Endodermal cell (in vitro differentiated cells): ENCODE data around the gene RASSF4. TPM values are rescaled to one million over a fixed set of nuclear protein-coding genes. Genes with fewer than 3 reads are reported as not detected.
A peak's percentile ranks its signal among the peaks of the same experiment; 100 is the strongest.

Experiments
- DNase-seq: peaks from one replicate; pipeline ENCODE4 v3.0.0-alpha.2; 2017
- H3K27ac ChIP-seq: 2 replicates; pipeline ENCODE4 v1.5.1; 2013; ENCODE audit warnings: mild to moderate bottlenecking, low read depth, low read length, moderate library complexity
- H3K27me3 ChIP-seq: 2 replicates; pipeline ENCODE4 v1.6.1; 2013; ENCODE audit warnings: mild to moderate bottlenecking, low read length, moderate library complexity; ENCODE audit not compliant: insufficient read depth, control insufficient read depth, poor library complexity, severe bottlenecking
- H3K36me3 ChIP-seq: 2 replicates; pipeline ENCODE4 v1.7.0; 2013; ENCODE audit warnings: mild to moderate bottlenecking, low read length, moderate library complexity; ENCODE audit not compliant: control insufficient read depth, insufficient read depth
- H3K4me1 ChIP-seq: one replicate; pipeline ENCODE4 v1.7.0; 2013; ENCODE audit warnings: low read length; ENCODE audit not compliant: control insufficient read depth, insufficient read depth
- H3K4me3 ChIP-seq: 2 replicates; pipeline ENCODE4 v1.5.1; 2013; ENCODE audit warnings: mild to moderate bottlenecking, low read length, moderate library complexity
- H3K9ac ChIP-seq: 2 replicates; pipeline ENCODE4 v1.6.1; 2013; ENCODE audit warnings: mild to moderate bottlenecking, low read length, moderate library complexity; ENCODE audit not compliant: poor library complexity, severe bottlenecking; ENCODE audit errors: extremely low read depth
- H3K9me3 ChIP-seq: 2 replicates; pipeline ENCODE4 v1.6.1; 2013; ENCODE audit warnings: mild to moderate bottlenecking, low read length, moderate library complexity; ENCODE audit not compliant: control insufficient read depth
- H3K27ac Mint-ChIP-seq: 2 replicates; pipeline ENCODE4 v1.8.0; 2020; ENCODE audit warnings: mixed read lengths
- H3K27me3 Mint-ChIP-seq: 2 replicates; pipeline ENCODE4 v1.8.0; 2021; ENCODE audit warnings: mild to moderate bottlenecking, mixed read lengths; ENCODE audit not compliant: insufficient read depth
- H3K36me3 Mint-ChIP-seq: 2 replicates; pipeline ENCODE4 v1.8.0; 2020; ENCODE audit warnings: low read depth, mixed read lengths
- H3K4me1 Mint-ChIP-seq: 2 replicates; pipeline ENCODE4 v1.8.0; 2020; ENCODE audit warnings: mixed read lengths
- H3K4me3 Mint-ChIP-seq: 2 replicates; pipeline ENCODE4 v1.8.0; 2020; ENCODE audit warnings: mild to moderate bottlenecking, moderate library complexity, mixed read lengths
- H3K9me3 Mint-ChIP-seq: 2 replicates; pipeline ENCODE4 v1.8.0; 2020; ENCODE audit warnings: mild to moderate bottlenecking, mixed read lengths
- WGBS, 2 experiments: methylation state at CpG; one replicate each; pipeline versions ENCODE4 v1.1.5 to v1.1.7; 2013; ENCODE audit warnings: missing lambda C conversion rate in 2 of 2, mixed read lengths in 1 of 2; ENCODE audit not compliant: insufficient coverage in 1 of 2, insufficient read length in 1 of 2; 5-methylcytosine and 5-hydroxymethylcytosine counted together
- long read RNA-seq, 4 experiments: library from polyadenylated mRNA in 2 of 4; library from RNA in 1 of 4; library from capped mRNA in 1 of 4; stranded (forward) in 3 of 4; unstranded in 1 of 4; transcript quantifications; one replicate each; pipeline ENCODE4 v2.0.0, GENCODE V29; 2020 to 2021; ENCODE audit warnings: inconsistent platforms in 1 of 4
- polyA plus RNA-seq, 2 experiments: library from polyadenylated mRNA; stranded (reverse); fragments of 50-300 nt; gene quantifications; one replicate each; pipeline ENCODE4 v1.2.3, GENCODE V29; 2013
- total RNA-seq, 2 donors: library from RNA; stranded (reverse); fragmentation: NEBNext Ultra II Directional in 1 of 2; extraction: Animal tissue kit (Norgen Biotek cat#: 25700) in 1 of 2; gene quantifications; 2 replicates in 1 of 2; 3 replicates in 1 of 2; pipeline ENCODE4 v1.2.1, GENCODE V29; 2021
- TF ChIP-seq, protein P1 (sequence below): fragments of 200-600 bp; sonication (generic); conservative IDR thresholded peaks from 2 replicates; pipeline ENCODE4 v1.5.0; 2021; ENCODE audit warnings: antibody characterized with exemption, mild to moderate bottlenecking

The RASSF4 gene
- 10 to 100 TPM in 1 of 2 donors, 1 to 10 TPM in 1; 5.2 to 14.1 TPM for total RNA-seq
- polyA plus RNA-seq (2013, experiment 1 of 2): 17.2 TPM
- 20.0 TPM for polyA plus RNA-seq (2013, experiment 2 of 2)
- long read RNA-seq, experiment 1, partial matches to known transcripts: 0 of 1 reads
- long read RNA-seq, experiment 1, other reads (novel, unspliced or antisense): 1 of 1 reads
- long read RNA-seq, experiment 2, transcript RASSF4-201 (11 exons, 3,641 nt): major isoform, 15 of 21 reads
- long read RNA-seq, experiment 2, partial matches to known transcripts: 1 of 21 reads
- long read RNA-seq, experiment 2, other reads (novel, unspliced or antisense): 5 of 21 reads
- long read RNA-seq, experiment 3, transcript RASSF4-201 (11 exons, 3,641 nt): major isoform, 15 of 33 reads
- long read RNA-seq, experiment 3, partial matches to known transcripts: 6 of 33 reads
- long read RNA-seq, experiment 3, other reads (novel, unspliced or antisense): 12 of 33 reads
- long read RNA-seq, experiment 4, partial matches to known transcripts: 0 of 5 reads
- long read RNA-seq, experiment 4, other reads (novel, unspliced or antisense): 4 of 5 reads

GRCh38 chr10:44959247-44960087, at the start of gene RASSF4:
Gene RASSF4 (plus strand): TSS chr10:44959802. CDS start chr10:44970203, 10,401 bp downstream.
- Histone ChIP-seq H3K9ac (peak within 1 kb of the TSS; percentile 64), H3K27ac (peak within 1 kb of the TSS; percentile 72), H3K36me3 (no peaks in the 10 kb centered on the region), H3K9me3 (no peaks in the 10 kb centered on the region), H3K4me1 (peaks cover 12% of the 10 kb centered on the region), H3K4me3 (peak within 1 kb of the TSS; percentile 94), H3K27me3 (peaks cover 9% of the 10 kb centered on the region)
- peaks cover 8% of the 10 kb centered on the region for H3K36me3 Mint-ChIP-seq
- TF ChIP-seq, protein P1, sequence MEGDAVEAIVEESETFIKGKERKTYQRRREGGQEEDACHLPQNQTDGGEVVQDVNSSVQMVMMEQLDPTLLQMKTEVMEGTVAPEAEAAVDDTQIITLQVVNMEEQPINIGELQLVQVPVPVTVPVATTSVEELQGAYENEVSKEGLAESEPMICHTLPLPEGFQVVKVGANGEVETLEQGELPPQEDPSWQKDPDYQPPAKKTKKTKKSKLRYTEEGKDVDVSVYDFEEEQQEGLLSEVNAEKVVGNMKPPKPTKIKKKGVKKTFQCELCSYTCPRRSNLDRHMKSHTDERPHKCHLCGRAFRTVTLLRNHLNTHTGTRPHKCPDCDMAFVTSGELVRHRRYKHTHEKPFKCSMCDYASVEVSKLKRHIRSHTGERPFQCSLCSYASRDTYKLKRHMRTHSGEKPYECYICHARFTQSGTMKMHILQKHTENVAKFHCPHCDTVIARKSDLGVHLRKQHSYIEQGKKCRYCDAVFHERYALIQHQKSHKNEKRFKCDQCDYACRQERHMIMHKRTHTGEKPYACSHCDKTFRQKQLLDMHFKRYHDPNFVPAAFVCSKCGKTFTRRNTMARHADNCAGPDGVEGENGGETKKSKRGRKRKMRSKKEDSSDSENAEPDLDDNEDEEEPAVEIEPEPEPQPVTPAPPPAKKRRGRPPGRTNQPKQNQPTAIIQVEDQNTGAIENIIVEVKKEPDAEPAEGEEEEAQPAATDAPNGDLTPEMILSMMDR: no peak
- H3K4me3 Mint-ChIP-seq: peak within 1 kb of the TSS; percentile 74
- H3K27ac Mint-ChIP-seq: peak within 1 kb of the TSS; percentile 91
- peaks cover 2% of the 10 kb centered on the region for H3K9me3 Mint-ChIP-seq
- H3K27me3 Mint-ChIP-seq: peaks cover 18% of the 10 kb centered on the region
- WGBS, 2 experiments: 2 to 12% methylated on average over 23 to 74 of the region's 74 CpGs
- DNase-seq: peak; percentile 98
- peaks cover 32% of the 10 kb centered on the region for H3K4me1 Mint-ChIP-seq

DNA sequence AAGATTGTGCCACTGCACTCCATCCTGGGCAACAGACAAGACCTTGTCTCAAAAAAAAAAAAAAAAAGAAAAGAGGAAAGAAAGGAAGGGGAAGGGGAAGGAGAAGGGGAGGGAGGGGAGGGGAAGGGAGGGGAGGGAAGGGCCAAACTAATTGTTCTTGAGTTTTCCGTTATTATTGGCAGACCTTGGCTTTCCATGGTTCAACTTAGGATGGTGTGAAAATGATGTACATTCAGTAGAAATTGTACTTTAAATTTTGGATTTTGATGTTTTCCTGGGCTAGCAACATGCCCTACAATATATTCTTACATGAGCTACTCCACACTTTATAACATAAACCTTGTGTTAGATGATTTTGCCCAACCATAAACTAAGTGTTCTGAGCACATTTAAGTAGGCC, 49.7 kb upstream of the RASSF4 start:
- 75 to 100% methylated on average over 1 of the region's 1 CpG for WGBS, 2 experiments
- Histone ChIP-seq H3K9ac (no peak overlapping the region), H3K27ac (no peak overlapping the region), H3K4me3 (no peak overlapping the region), H3K4me1 (peaks cover 2% of the 10 kb centered on the region), H3K36me3 (no peaks in the 10 kb centered on the region), H3K9me3 (no peaks in the 10 kb centered on the region), H3K27me3 (no peaks in the 10 kb centered on the region)
- TF ChIP-seq, protein P1: no peak
- peaks cover 26% of the 10 kb centered on the region for H3K4me1 Mint-ChIP-seq
- H3K9me3 Mint-ChIP-seq: no peaks in the 10 kb centered on the region
- H3K27ac Mint-ChIP-seq: no peak overlapping the region
- H3K36me3 Mint-ChIP-seq: no peaks in the 10 kb centered on the region
- H3K4me3 Mint-ChIP-seq: no peak overlapping the region
- peaks cover 5% of the 10 kb centered on the region for H3K27me3 Mint-ChIP-seq
- no peak for DNase-seq

GRCh38 chr10:44910602-44911001, 49.0 kb upstream of the RASSF4 start:
- WGBS, 2 experiments: 78 to 85% methylated on average over 6 to 7 of the region's 7 CpGs
- no peak overlapping the region for H3K27ac ChIP-seq
- H3K36me3 Mint-ChIP-seq: no peaks in the 10 kb centered on the region
- no peaks in the 10 kb centered on the region for H3K36me3 ChIP-seq
- no peak overlapping the region for H3K27ac Mint-ChIP-seq
- no peak overlapping the region for H3K4me3 Mint-ChIP-seq
- peaks cover 26% of the 10 kb centered on the region for H3K4me1 Mint-ChIP-seq
- DNase-seq: no peak
- TF ChIP-seq, protein P1: no peak
- H3K9ac ChIP-seq: no peak overlapping the region
- H3K4me3 ChIP-seq: no peak overlapping the region
- no peaks in the 10 kb centered on the region for H3K27me3 ChIP-seq
- peaks cover 5% of the 10 kb centered on the region for H3K27me3 Mint-ChIP-seq
- peaks cover 2% of the 10 kb centered on the region for H3K4me1 ChIP-seq
- H3K9me3 Mint-ChIP-seq: no peaks in the 10 kb centered on the region
- H3K9me3 ChIP-seq: no peaks in the 10 kb centered on the region
